ENCODE data around the gene QRFP.

Gene QRFP

GRCh38 chr9:130925050-130925678, 28.6 kb upstream of the QRFP start:
- no peak for TF ChIP-seq CTCF (IDR thresholded peaks at IDR 0.05; ENCODE audit: extremely low read depth, missing control alignments)
- no peak for DNase-seq (ENCODE audit: low spot score)

- no peak for TF ChIP-seq CTCF (IDR thresholded peaks at IDR 0.05; ENCODE audit: extremely low read depth, missing control alignments)
- no peak for DNase-seq (ENCODE audit: low spot score)
Observed at GRCh38 chr9:130924448-130924788, 27.8 kb upstream of the QRFP start.

- no peak for TF ChIP-seq CTCF (IDR thresholded peaks at IDR 0.05; ENCODE audit: extremely low read depth, missing control alignments)
- no peak for DNase-seq (ENCODE audit: low spot score)
Observed at GRCh38 chr9:130923611-130924447, 27.2 kb upstream of the QRFP start.

GRCh38 chr9:130922893-130923610, 26.4 kb upstream of the QRFP start:
- no peak for TF ChIP-seq CTCF (IDR thresholded peaks at IDR 0.05; ENCODE audit: extremely low read depth, missing control alignments)
- no peak for DNase-seq (ENCODE audit: low spot score)

- TF ChIP-seq CTCF (IDR thresholded peaks at IDR 0.05; ENCODE audit: extremely low read depth, missing control alignments) = no peak
- DNase-seq (ENCODE audit: low spot score) = no peak
Observed at GRCh38 chr9:130921989-130922892, 25.6 kb upstream of the QRFP start.

- no peak for TF ChIP-seq CTCF (IDR thresholded peaks at IDR 0.05; ENCODE audit: extremely low read depth, missing control alignments)
- DNase-seq (ENCODE audit: low spot score) = no peak
Observed at GRCh38 chr9:130921300-130921988, 24.8 kb upstream of the QRFP start.

Measured in GM20000 (cell line).